SKM-1 treated with dmso at 0.1 percent for 144 hours (cell line): ENCODE measurements around the gene NME5.
"Not testable (repeated sequence)": the region's sequence is repeated elsewhere in the genome, so short reads cannot be mapped to it uniquely, and the experiment has no call there.

Source experiments
- DNase-seq: peaks from one replicate; lab custom pipeline; 2025; ENCODE audit not compliant: unreplicated experiment; lab: John Stamatoyannopoulos, UW

Gene NME5

GRCh38 chr5:138082033-138082432 lies 57.2 kb downstream of the NME5 start:
- no peak for DNase-seq

GRCh38 chr5:138078006-138078643 lies 61.1 kb downstream of the NME5 start:
- no peak for DNase-seq

- peak; percentile 63 for DNase-seq
Measured at GRCh38 chr5:138077064-138077696, 62.0 kb downstream of the NME5 start.

GRCh38 chr5:138070026-138070425 lies 69.2 kb downstream of the NME5 start:
- DNase-seq = not testable (repeated sequence)

- DNase-seq = peak; percentile 79
Measured at GRCh38 chr5:138068742-138069600, 70.3 kb downstream of the NME5 start.

GRCh38 chr5:138067945-138068344 lies 71.3 kb downstream of the NME5 start:
- no peak for DNase-seq
